ENCODE data around the gene TEP1. TPM values are rescaled to one million over a fixed set of nuclear protein-coding genes. Genes with fewer than 3 reads are reported as not detected.
A peak's percentile ranks its signal among the peaks of the same experiment; 100 is the strongest.

TEP1 gene
- total RNA-seq, 4 donors from 2014 or later, result 13.5 to 44.8 (median 27.0) TPM

DNA sequence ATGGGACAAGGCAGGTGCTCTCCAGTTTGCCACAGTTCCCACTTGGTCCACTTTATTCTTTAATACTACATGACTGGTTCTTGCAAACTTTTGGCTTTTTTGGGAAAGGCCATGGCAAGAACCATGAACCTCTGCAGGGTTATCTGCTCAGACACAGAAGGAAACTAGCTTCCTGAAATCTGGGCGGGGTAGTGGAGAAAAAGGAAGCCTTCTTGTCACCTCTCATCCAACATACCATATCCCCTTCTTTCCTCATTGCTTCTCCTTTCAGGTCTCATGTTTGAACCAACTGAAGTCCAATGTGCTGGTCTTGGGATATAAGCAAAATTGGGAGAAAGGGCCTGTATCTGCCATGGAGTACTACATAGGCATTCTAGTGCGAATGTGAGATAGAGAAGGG, 28.2 kb upstream of the TEP1 start:
- H3K27me3 ChIP-seq, result no peaks in the 10 kb centered on the region
- H3K4me3 ChIP-seq, result no peak overlapping the region
- intact Hi-C loops (cut with DNase I; ENCODE audit: low total_unique reads), result no loop called here
- DNase-seq, result no peak
- TF ChIP-seq, protein P1, sequence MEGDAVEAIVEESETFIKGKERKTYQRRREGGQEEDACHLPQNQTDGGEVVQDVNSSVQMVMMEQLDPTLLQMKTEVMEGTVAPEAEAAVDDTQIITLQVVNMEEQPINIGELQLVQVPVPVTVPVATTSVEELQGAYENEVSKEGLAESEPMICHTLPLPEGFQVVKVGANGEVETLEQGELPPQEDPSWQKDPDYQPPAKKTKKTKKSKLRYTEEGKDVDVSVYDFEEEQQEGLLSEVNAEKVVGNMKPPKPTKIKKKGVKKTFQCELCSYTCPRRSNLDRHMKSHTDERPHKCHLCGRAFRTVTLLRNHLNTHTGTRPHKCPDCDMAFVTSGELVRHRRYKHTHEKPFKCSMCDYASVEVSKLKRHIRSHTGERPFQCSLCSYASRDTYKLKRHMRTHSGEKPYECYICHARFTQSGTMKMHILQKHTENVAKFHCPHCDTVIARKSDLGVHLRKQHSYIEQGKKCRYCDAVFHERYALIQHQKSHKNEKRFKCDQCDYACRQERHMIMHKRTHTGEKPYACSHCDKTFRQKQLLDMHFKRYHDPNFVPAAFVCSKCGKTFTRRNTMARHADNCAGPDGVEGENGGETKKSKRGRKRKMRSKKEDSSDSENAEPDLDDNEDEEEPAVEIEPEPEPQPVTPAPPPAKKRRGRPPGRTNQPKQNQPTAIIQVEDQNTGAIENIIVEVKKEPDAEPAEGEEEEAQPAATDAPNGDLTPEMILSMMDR (IDR thresholded peaks at IDR 0.05), result no peak
- TF ChIP-seq POLR2A (IDR thresholded peaks at IDR 0.05), result no peak
- no peaks in the 10 kb centered on the region for H3K4me1 ChIP-seq
- H3K36me3 ChIP-seq, result no peaks in the 10 kb centered on the region
- H3K27ac ChIP-seq, result no peak overlapping the region
- no peaks in the 10 kb centered on the region for H3K9me3 ChIP-seq

DNA sequence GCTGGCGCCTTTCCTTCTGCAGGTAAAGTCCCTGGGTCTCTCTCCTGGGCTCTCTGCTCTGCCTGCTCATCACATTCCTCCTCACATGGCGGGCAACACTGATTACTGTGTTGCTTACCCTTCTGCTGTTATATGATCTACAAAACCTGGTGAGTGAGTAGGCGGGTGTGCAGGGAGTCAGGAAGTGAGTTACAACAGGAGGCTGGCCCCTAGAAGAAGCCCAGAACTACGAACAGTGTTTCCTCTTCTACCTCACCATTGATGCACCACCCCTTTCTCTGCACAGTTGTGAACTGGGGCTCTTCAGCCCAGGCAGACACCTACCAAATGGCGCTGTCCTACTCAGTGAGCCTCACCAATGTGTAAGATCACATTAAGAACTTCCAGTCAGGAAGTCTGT, 27.6 kb upstream of the TEP1 start:
- TF ChIP-seq, protein P1 (IDR thresholded peaks at IDR 0.05), result no peak
- no peak for TF ChIP-seq POLR2A (IDR thresholded peaks at IDR 0.05)
- Histone ChIP-seq H3K4me3 (no peak overlapping the region), H3K4me1 (no peaks in the 10 kb centered on the region), H3K36me3 (no peaks in the 10 kb centered on the region), H3K27ac (no peak overlapping the region), H3K27me3 (no peaks in the 10 kb centered on the region), H3K9me3 (no peaks in the 10 kb centered on the region)
- intact Hi-C loops (cut with DNase I; ENCODE audit: low total_unique reads), result no loop called here
- DNase-seq, result no peak

DNA sequence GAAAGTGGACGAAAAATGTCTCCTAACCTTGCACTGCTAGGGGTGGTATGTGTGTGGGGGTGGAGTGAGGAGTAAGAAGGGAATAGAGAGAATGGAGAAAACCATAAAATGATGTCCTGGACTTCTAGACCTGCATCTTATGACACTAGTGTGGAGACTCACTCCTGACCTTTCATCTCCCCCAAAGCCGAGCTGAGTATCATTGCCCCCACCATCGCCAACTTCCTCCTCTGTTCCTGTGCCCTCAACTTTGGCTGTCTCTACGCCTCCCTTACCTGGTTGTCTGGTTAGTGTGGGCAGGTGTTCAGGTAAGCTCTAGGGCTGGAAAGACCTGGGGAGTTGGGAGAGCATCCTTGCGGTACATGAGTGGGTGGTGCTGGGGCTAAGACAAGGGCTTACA, 27.2 kb upstream of the TEP1 start:
- Histone ChIP-seq H3K27me3 (no peaks in the 10 kb centered on the region), H3K9me3 (no peaks in the 10 kb centered on the region), H3K27ac (no peak overlapping the region), H3K4me3 (no peak overlapping the region), H3K4me1 (no peaks in the 10 kb centered on the region), H3K36me3 (no peaks in the 10 kb centered on the region)
- intact Hi-C loops (cut with DNase I; ENCODE audit: low total_unique reads), result no loop called here
- TF ChIP-seq POLR2A (IDR thresholded peaks at IDR 0.05), result no peak
- TF ChIP-seq, protein P1 (IDR thresholded peaks at IDR 0.05), result no peak
- no peak for DNase-seq

DNA sequence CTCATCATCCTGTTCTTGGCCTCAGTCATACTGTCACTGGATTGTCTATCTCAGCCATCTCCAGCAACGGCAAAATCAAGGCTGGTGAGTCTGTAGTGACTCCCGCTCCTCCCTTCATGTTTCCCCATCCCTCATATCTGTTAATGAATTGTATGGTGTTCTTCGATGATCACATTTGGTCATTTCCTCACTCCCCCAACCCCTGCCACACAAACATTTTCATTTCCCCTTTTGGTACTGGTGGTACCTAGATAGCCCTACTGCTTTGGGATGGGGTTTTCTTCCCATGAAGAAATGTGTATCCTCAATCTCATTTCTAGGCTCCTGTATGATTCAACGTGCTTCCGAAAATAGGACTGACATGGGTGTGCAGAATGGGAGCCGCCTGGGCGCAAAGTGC, 25.4 kb upstream of the TEP1 start:
- intact Hi-C loops (cut with DNase I; ENCODE audit: low total_unique reads), result no loop called here
- DNase-seq, result no peak
- Histone ChIP-seq H3K27me3 (no peaks in the 10 kb centered on the region), H3K4me3 (no peak overlapping the region), H3K4me1 (no peaks in the 10 kb centered on the region), H3K36me3 (no peaks in the 10 kb centered on the region), H3K27ac (no peak overlapping the region), H3K9me3 (no peaks in the 10 kb centered on the region)
- no peak for TF ChIP-seq POLR2A (IDR thresholded peaks at IDR 0.05)
- TF ChIP-seq, protein P1 (IDR thresholded peaks at IDR 0.05), result no peak

DNA sequence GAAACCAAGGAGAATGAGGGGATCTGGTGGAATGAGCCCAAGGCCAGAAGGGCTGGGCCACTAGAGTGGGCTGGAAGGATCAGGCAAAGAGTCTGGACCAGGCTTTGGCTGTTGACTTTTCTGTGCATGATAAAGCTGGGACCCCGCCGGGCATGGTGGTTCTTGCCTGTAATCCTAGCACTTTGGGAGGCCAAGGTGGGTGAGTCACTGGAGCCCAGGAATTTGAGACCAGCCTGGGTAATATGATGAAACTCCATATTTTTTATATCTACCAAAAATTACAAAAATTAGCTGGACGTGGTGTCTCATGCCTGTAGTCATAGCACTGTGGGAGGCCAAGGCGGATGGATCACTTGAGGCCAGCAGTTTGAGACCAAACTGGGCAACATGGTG, 23.1 kb upstream of the TEP1 start:
- peak overlapping the region in 1 of 2 donors; percentile 76 for H3K27ac ChIP-seq
- no peak overlapping the region for H3K4me3 ChIP-seq
- no peaks in the 10 kb centered on the region for H3K27me3 ChIP-seq
- TF ChIP-seq, protein P1 (IDR thresholded peaks at IDR 0.05), result no peak
- no peak for TF ChIP-seq POLR2A (IDR thresholded peaks at IDR 0.05)
- H3K4me1 ChIP-seq, result no peaks in the 10 kb centered on the region
- H3K36me3 ChIP-seq, result no peaks in the 10 kb centered on the region
- intact Hi-C loops (cut with DNase I; ENCODE audit: low total_unique reads), result no loop called here
- H3K9me3 ChIP-seq, result no peaks in the 10 kb centered on the region
- no peak for DNase-seq
